ENCODE results near the gene RABGAP1L. TPM values are rescaled to one million over a fixed set of nuclear protein-coding genes. Genes with fewer than 3 reads are reported as not detected.
"Not testable (repeated sequence)": the region's sequence is repeated elsewhere in the genome, so short reads cannot be mapped to it uniquely, and the experiment has no call there.

Gene RABGAP1L
- total RNA-seq, result 10 to 100 TPM; 20.2 to 22.6 TPM

DNA sequence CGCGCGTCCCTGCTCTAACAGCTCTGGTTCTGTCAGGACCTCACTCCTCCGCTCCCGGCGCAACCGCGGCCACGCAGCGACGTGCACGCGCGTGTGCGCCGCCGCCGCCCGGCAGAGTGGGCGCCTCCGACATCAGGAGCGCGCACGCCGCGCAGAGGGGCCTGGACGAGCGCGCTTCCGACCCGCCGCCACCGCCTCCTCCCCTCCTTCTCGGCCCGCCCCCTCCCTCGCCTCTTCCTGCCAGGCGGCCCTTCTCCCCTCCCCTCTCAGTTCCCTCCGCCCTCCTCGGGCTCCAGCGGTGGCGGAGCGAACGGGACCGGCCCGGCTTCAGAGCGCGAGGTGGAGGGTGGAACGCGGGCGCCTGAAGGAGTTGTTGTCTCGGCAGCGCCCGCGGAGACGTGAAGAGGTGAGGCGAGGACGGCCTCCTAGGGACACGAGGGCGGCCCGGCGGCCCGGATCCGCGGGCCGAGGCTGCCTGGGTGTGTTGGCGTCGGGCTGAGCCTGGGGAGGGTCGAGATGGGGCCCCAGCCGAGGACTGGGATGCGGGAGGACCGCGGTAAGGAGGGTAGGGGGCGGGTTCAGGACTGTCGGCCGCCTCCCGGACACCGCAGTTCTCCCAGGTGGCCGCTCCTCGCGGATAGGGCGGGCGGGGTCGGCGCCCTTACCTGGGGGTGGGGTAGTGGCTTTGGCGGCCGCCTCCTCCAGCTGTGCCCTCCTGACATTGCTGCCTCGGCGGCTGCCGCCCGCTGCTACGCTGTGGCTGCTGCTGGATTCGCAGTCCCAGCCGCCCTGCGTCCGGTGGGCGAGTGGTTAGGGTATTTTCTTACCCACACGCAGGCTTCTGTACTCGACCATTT, at the start of gene RABGAP1L:
Gene RABGAP1L, plus strand, starts transcription at position 269 of the 857 bp plus-strand sequence.
- Mint-ChIP-seq H3K27ac (peak within 1 kb of the TSS; percentile 92), H3K27me3 (no peaks in the 10 kb centered on the region), H3K36me3 (peaks cover 2% of the 10 kb centered on the region), H3K9me3 (no peaks in the 10 kb centered on the region), H3K4me3 (peak within 1 kb of the TSS; percentile 99), H3K4me1 (peaks cover 58% of the 10 kb centered on the region)
- DNase-seq, result peak; percentile 94

DNA sequence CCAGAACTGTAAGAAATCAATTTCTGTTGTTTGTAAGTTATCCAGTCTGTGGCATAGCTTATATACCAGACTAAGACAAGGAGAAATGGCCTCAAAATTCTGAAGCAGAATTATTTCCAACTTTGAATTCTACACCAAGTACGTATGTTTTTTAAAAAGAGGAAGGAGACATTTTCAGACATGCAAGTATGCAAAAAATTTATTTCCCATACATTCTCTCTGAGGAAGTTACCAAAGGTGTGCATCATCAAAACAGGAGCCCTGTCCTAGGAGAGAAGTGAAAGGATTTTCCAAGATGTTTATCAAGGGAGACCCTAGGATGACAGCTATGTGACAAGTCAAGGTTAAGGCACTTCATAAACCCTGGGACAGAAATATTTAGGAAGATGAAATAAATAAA, 49.3 kb upstream of the RABGAP1L start:
- Mint-ChIP-seq H3K36me3 (no peaks in the 10 kb centered on the region), H3K27ac (no peak overlapping the region), H3K4me3 (no peak overlapping the region), H3K27me3 (peaks cover 10% of the 10 kb centered on the region), H3K4me1 (peaks cover 3% of the 10 kb centered on the region), H3K9me3 (no peaks in the 10 kb centered on the region)
- no peak for DNase-seq

DNA sequence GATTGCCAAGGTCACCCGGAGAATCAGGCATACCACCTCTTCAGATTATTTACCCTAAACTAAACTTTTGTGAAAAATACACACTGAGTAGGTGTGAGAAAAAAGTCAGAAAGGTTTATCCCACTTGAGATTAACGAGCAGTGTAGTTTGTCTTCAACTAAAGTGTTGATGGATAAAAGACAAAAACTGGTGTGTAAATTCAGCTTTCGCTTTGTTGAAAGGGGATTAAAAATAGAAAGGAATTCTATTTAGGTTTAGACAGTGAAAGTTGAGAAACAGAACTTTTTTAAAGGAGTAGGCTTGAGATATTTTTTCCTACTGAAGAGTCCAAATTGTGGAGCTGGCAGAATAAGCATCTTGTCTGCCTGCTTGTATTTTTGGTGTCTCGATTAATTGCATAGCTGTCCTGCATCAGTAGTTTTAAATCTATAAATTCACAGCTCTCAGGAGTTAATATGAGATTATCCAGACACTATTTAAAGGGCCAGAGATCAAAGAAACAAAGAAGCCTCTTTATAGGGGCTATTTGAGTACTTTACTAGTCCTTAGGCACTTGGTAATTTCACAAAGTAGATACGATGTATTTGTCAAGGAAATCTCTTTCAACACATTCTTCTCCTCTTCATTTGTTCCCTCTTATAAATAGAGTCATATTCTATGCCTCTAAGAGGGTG, 46.7 kb upstream of the RABGAP1L start:
- Mint-ChIP-seq H3K4me1 (peaks cover 3% of the 10 kb centered on the region), H3K36me3 (no peaks in the 10 kb centered on the region), H3K27ac (no peak overlapping the region), H3K4me3 (no peak overlapping the region), H3K27me3 (peaks cover 7% of the 10 kb centered on the region), H3K9me3 (no peaks in the 10 kb centered on the region)
- DNase-seq, result no peak

- DNase-seq, result no peak
- Mint-ChIP-seq H3K4me3 (no peak overlapping the region), H3K4me1 (peaks cover 3% of the 10 kb centered on the region), H3K27ac (no peak overlapping the region), H3K36me3 (no peaks in the 10 kb centered on the region), H3K27me3 (peaks cover 3% of the 10 kb centered on the region), H3K9me3 (no peaks in the 10 kb centered on the region)
Measured at GRCh38 chr1:174114106-174114505, 45.2 kb upstream of the RABGAP1L start.

- DNase-seq, result peak; percentile 4
- no peak overlapping the region for H3K4me3 Mint-ChIP-seq
- no peak overlapping the region for H3K27ac Mint-ChIP-seq
- H3K27me3 Mint-ChIP-seq, result peaks cover 2% of the 10 kb centered on the region
- no peaks in the 10 kb centered on the region for H3K36me3 Mint-ChIP-seq
- H3K9me3 Mint-ChIP-seq, result no peaks in the 10 kb centered on the region
- H3K4me1 Mint-ChIP-seq, result peaks cover 3% of the 10 kb centered on the region
Measured at GRCh38 chr1:174114788-174115448, 44.4 kb upstream of the RABGAP1L start.

GRCh38 chr1:174116042-174116441, 43.3 kb upstream of the RABGAP1L start:
- no peaks in the 10 kb centered on the region for H3K36me3 Mint-ChIP-seq
- H3K4me3 Mint-ChIP-seq, result no peak overlapping the region
- H3K27ac Mint-ChIP-seq, result no peak overlapping the region
- H3K4me1 Mint-ChIP-seq, result peaks cover 3% of the 10 kb centered on the region
- no peak for DNase-seq
- no peaks in the 10 kb centered on the region for H3K9me3 Mint-ChIP-seq
- no peaks in the 10 kb centered on the region for H3K27me3 Mint-ChIP-seq

DNA sequence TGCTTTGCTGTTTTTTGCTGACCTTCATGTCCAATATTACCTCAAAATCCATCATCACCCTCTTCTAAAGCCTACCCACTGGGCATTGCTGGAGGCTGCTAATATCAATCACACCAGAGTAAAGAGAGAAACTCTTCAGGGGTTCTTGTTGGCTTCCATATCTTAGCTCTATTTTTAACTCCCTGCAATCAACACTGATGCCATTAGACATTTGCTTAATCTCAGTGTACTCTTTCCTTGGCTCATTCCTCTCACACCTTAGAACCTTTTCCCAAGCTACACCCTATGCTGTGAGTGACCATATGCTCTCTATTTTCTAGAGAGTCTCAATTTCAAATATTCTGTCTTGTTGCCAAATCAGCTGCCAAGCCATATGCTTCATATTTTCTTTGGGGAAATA, 40.6 kb upstream of the RABGAP1L start:
- Mint-ChIP-seq H3K27me3 (no peaks in the 10 kb centered on the region), H3K36me3 (no peaks in the 10 kb centered on the region), H3K4me3 (no peak overlapping the region), H3K9me3 (peaks cover 6% of the 10 kb centered on the region), H3K27ac (no peak overlapping the region), H3K4me1 (peaks cover 3% of the 10 kb centered on the region)
- no peak for DNase-seq

DNA sequence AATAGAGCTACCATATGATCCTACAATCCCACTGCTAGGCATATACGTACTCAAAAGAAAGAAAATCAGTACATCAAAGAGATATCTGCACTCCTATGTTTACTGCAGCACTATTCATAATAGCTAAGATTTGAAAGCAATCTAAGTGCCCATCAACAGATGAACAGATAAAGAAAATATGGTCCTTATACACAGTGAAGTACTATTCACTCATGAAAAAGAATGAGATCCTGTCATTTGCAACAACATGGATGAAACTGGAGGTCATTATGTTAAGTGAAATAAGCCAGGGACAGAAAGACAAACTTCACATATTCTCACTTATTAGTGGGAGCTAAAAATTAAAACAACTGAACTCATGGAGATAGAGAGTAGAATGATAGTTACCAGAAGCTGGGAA, 37.0 kb upstream of the RABGAP1L start:
- not testable (repeated sequence) for DNase-seq

DNA sequence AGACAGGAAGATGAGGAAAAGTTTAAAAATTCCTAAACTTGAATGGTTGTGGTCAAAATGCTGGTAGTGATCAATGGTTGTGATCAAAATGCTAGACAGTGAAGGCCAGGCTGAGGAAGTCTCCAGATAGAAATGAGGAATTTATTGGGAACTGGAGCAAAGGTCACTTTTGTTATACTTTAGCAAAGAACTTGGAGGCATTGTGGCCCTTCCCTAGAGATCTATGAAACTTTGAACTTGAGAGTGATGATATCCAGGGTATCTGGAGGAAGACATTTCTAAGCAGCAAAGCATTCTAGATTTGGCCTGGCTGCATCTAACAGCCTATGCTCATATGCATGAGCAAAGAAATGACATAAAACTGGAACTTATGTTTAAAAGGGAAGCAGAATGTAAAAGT, 35.5 kb upstream of the RABGAP1L start:
- Mint-ChIP-seq H3K27me3 (no peaks in the 10 kb centered on the region), H3K9me3 (peaks cover 30% of the 10 kb centered on the region)

More for the DNA sequence above, 37.0 kb upstream of the RABGAP1L start:
- H3K9me3 Mint-ChIP-seq, result peaks cover 24% of the 10 kb centered on the region
- not testable (repeated sequence) for H3K27me3 Mint-ChIP-seq, H3K36me3 Mint-ChIP-seq, H3K4me3 Mint-ChIP-seq, H3K4me1 Mint-ChIP-seq, H3K27ac Mint-ChIP-seq

DNA sequence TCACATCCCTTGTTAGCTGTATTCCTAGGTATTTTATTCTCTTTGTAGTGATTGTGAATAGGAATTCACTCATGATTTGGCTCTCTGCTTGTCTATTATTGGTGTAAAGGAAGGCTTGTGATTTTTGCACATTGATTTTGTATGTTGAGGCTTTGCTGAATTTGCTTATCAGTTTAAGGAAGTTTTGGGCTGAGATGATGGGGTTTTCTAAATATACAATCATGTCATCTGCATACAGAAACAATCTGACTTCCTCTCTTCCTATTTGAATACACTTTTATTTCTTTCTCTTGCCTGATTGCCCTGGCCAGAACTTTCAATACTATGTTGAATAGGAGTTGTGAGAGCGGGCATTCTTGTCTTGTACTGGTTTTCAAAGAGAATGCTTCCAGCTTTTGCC, 32.1 kb upstream of the RABGAP1L start:
- H3K4me1 Mint-ChIP-seq, H3K27ac Mint-ChIP-seq, H3K4me3 Mint-ChIP-seq, DNase-seq, H3K27me3 Mint-ChIP-seq: not testable (repeated sequence)
- Mint-ChIP-seq H3K36me3 (peaks cover 14% of the 10 kb centered on the region), H3K9me3 (peaks cover 40% of the 10 kb centered on the region)

More for the DNA sequence above, 35.5 kb upstream of the RABGAP1L start:
- no peak for DNase-seq
- Mint-ChIP-seq H3K4me3 (no peak overlapping the region), H3K27ac (no peak overlapping the region), H3K4me1 (no peaks in the 10 kb centered on the region), H3K36me3 (peaks cover 11% of the 10 kb centered on the region)

- Mint-ChIP-seq H3K27me3 (no peaks in the 10 kb centered on the region), H3K27ac (no peak overlapping the region), H3K4me3 (no peak overlapping the region), H3K4me1 (no peaks in the 10 kb centered on the region), H3K9me3 (peaks cover 24% of the 10 kb centered on the region), H3K36me3 (peaks cover 9% of the 10 kb centered on the region)
- no peak for DNase-seq
Measured at GRCh38 chr1:174131032-174131638, 28.2 kb upstream of the RABGAP1L start.

DNA sequence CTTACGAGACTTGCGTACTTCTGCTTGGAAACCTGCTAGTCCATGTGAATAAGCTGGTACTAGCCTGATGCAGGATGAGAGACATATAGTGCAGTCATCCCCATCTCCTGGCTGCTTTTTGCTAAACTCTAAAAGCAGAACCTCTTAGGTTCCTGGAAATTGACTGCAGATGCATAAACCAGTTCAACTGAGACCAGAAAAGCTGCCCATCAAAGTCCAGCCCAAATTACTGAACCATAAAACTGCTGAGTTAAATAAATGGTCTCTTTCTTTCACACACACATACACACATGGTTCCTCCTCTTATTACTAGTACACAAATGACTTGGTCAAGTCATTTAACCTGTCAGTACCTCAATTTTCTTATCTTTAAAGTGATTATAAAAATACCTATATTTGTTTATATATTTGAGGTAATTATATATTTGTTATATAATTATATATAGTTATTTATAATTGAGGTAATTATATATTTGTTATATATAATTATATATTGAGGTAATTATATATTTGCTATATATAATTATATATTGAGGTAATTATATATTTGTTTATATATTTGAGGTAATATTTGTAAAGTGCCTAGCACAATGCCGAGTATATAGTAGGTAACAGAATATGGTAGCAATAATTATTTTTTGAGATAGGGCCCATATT, 25.2 kb upstream of the RABGAP1L start:
- H3K9me3 Mint-ChIP-seq, result peaks cover 8% of the 10 kb centered on the region
- no peaks in the 10 kb centered on the region for H3K27me3 Mint-ChIP-seq
- H3K4me3 Mint-ChIP-seq, result no peak overlapping the region
- no peak overlapping the region for H3K27ac Mint-ChIP-seq
- no peaks in the 10 kb centered on the region for H3K4me1 Mint-ChIP-seq
- no peak for DNase-seq
- peaks cover 3% of the 10 kb centered on the region for H3K36me3 Mint-ChIP-seq

- H3K9me3 Mint-ChIP-seq, result no peaks in the 10 kb centered on the region
- no peak for DNase-seq
- no peak overlapping the region for H3K4me3 Mint-ChIP-seq
- no peak overlapping the region for H3K27ac Mint-ChIP-seq
- H3K4me1 Mint-ChIP-seq, result no peaks in the 10 kb centered on the region
- H3K27me3 Mint-ChIP-seq, result no peaks in the 10 kb centered on the region
- no peaks in the 10 kb centered on the region for H3K36me3 Mint-ChIP-seq
Measured at GRCh38 chr1:174135211-174135610, 24.1 kb upstream of the RABGAP1L start.

DNA sequence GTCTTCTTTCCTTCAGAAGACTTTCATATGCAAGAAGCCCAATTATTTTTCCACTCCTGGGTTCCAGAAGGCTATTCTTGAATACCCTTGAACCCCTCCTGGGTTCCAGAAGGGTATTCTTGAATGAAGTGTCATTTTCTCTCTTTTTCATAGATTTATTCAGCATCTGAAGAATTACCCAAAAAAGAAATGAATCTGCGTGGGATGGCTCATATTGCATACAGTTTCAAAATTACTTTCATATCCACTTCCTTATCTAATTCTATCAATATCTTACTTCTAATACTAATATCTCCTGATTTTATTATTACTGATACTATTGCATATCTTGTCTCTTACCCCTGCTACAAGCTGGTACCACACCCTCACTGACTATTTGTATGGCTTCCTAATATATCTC, 22.6 kb upstream of the RABGAP1L start:
- Mint-ChIP-seq H3K9me3 (no peaks in the 10 kb centered on the region), H3K27me3 (no peaks in the 10 kb centered on the region), H3K36me3 (no peaks in the 10 kb centered on the region), H3K4me3 (no peak overlapping the region), H3K4me1 (no peaks in the 10 kb centered on the region), H3K27ac (no peak overlapping the region)
- no peak for DNase-seq

Measured in activated naive CD8-positive, alpha-beta T cell treated with anti-CD3 and anti-CD28 coated beads for 36 hours (primary cell).